ENCODE results near the gene ZBTB20.

DNA sequence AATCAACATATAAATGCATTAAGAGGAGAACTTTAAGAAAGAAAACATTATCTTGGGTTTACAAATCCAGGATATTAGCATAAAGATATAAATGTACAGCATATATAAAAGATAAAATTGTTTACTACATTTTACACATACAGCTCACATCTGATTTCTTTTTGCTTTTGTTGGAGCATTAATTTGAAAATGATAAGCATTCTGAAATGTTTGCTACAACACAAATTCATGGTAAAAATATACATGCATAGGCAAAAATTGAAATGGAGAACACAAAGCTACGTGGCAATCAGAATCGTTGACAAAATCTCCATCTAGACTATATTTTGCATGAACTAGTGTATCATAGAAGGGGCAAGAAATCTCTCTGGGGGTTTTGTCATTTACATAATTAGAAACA, 694.2 kb downstream of the ZBTB20 start:
- TF ChIP-seq, protein P1, sequence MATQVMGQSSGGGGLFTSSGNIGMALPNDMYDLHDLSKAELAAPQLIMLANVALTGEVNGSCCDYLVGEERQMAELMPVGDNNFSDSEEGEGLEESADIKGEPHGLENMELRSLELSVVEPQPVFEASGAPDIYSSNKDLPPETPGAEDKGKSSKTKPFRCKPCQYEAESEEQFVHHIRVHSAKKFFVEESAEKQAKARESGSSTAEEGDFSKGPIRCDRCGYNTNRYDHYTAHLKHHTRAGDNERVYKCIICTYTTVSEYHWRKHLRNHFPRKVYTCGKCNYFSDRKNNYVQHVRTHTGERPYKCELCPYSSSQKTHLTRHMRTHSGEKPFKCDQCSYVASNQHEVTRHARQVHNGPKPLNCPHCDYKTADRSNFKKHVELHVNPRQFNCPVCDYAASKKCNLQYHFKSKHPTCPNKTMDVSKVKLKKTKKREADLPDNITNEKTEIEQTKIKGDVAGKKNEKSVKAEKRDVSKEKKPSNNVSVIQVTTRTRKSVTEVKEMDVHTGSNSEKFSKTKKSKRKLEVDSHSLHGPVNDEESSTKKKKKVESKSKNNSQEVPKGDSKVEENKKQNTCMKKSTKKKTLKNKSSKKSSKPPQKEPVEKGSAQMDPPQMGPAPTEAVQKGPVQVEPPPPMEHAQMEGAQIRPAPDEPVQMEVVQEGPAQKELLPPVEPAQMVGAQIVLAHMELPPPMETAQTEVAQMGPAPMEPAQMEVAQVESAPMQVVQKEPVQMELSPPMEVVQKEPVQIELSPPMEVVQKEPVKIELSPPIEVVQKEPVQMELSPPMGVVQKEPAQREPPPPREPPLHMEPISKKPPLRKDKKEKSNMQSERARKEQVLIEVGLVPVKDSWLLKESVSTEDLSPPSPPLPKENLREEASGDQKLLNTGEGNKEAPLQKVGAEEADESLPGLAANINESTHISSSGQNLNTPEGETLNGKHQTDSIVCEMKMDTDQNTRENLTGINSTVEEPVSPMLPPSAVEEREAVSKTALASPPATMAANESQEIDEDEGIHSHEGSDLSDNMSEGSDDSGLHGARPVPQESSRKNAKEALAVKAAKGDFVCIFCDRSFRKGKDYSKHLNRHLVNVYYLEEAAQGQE (IDR thresholded peaks at IDR 0.05; ENCODE audit: low read depth, low read length), result no peak
- TF ChIP-seq, protein P2, sequence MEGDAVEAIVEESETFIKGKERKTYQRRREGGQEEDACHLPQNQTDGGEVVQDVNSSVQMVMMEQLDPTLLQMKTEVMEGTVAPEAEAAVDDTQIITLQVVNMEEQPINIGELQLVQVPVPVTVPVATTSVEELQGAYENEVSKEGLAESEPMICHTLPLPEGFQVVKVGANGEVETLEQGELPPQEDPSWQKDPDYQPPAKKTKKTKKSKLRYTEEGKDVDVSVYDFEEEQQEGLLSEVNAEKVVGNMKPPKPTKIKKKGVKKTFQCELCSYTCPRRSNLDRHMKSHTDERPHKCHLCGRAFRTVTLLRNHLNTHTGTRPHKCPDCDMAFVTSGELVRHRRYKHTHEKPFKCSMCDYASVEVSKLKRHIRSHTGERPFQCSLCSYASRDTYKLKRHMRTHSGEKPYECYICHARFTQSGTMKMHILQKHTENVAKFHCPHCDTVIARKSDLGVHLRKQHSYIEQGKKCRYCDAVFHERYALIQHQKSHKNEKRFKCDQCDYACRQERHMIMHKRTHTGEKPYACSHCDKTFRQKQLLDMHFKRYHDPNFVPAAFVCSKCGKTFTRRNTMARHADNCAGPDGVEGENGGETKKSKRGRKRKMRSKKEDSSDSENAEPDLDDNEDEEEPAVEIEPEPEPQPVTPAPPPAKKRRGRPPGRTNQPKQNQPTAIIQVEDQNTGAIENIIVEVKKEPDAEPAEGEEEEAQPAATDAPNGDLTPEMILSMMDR (IDR thresholded peaks at IDR 0.05), result no peak

Measured in SK-N-SH (cell line).